Measurements from ENCODE around the gene ELAPOR1. TPM values are rescaled to one million over a fixed set of nuclear protein-coding genes. Genes with fewer than 3 reads are reported as not detected.
A peak's percentile ranks its signal among the peaks of the same experiment; 100 is the strongest.

Gene ELAPOR1
- total RNA-seq, 1 experiment from 2014 or later, result 0.75 TPM

GRCh38 chr1:109133002-109133706, 19.2 kb downstream of the ELAPOR1 start:
- DNase-seq, result no peak
- CTCF ChIA-PET, result no interaction called here
- BruUV-seq (replicated peaks), result no TSS peak
- Mint-ChIP-seq H3K4me1 (ENCODE audit: low read depth, unreplicated experiment) (peaks cover 18% of the 10 kb centered on the region), H3K27ac (ENCODE audit: unreplicated experiment) (no peak overlapping the region), H3K36me3 (ENCODE audit: insufficient read depth, unreplicated experiment) (no peaks in the 10 kb centered on the region), H3K4me3 (ENCODE audit: unreplicated experiment) (no peak overlapping the region), H3K27me3 (ENCODE audit: insufficient read depth, unreplicated experiment) (no peaks in the 10 kb centered on the region), H3K9me3 (ENCODE audit: unreplicated experiment) (no peaks in the 10 kb centered on the region)
- POLR2A ChIA-PET, result no interaction called here
- Histone ChIP-seq H3K4me1 (peaks cover 35% of the 10 kb centered on the region), H3K4me3 (ENCODE audit: low read depth, low read length) (no peak overlapping the region), H3K9me3 (no peaks in the 10 kb centered on the region), H3K27me3 (replicated peaks; ENCODE audit: control insufficient read depth, insufficient read depth, low read length) (no peaks in the 10 kb centered on the region), H3K36me3 (ENCODE audit: control insufficient read depth, insufficient read depth, low read length) (no peaks in the 10 kb centered on the region)
- no peak for TF ChIP-seq CTCF (IDR thresholded peaks at IDR 0.05; ENCODE audit: insufficient read depth in 1 of 2, low read depth in 1 of 2, low read length in 1 of 2, severe bottlenecking in 1 of 2, unreplicated experiment in 1 of 2)
- intact Hi-C loops (cut with micrococcal nuclease; ENCODE audit: unreplicated experiment), result no loop called here

- Histone ChIP-seq H3K36me3 (ENCODE audit: control insufficient read depth, insufficient read depth, low read length) (no peaks in the 10 kb centered on the region), H3K4me1 (peaks cover 39% of the 10 kb centered on the region), H3K9me3 (no peaks in the 10 kb centered on the region), H3K27me3 (replicated peaks; ENCODE audit: control insufficient read depth, insufficient read depth, low read length) (no peaks in the 10 kb centered on the region), H3K4me3 (ENCODE audit: low read depth, low read length) (no peak overlapping the region)
- DNase-seq, result no peak
- intact Hi-C loops (cut with micrococcal nuclease; ENCODE audit: unreplicated experiment), result loop anchor here (2.0 kb wide), 1 partner anchor 59 kb away; no protein-coding TSS in a partner anchor
- H3K27me3 Mint-ChIP-seq (ENCODE audit: insufficient read depth, unreplicated experiment), result no peaks in the 10 kb centered on the region
- no peaks in the 10 kb centered on the region for H3K36me3 Mint-ChIP-seq (ENCODE audit: insufficient read depth, unreplicated experiment)
- POLR2A ChIA-PET, result no interaction called here
- H3K9me3 Mint-ChIP-seq (ENCODE audit: unreplicated experiment), result no peaks in the 10 kb centered on the region
- BruUV-seq (replicated peaks), result no TSS peak
- H3K4me1 Mint-ChIP-seq (ENCODE audit: low read depth, unreplicated experiment), result peaks cover 18% of the 10 kb centered on the region
- CTCF ChIA-PET, result interaction anchor here (1.0 to 1.6 kb wide), 3 partner anchors 21 to 120 kb away, joined by 3 to 6 read pairs (median 3); a partner anchor contains a TSS
- no peak for TF ChIP-seq CTCF (IDR thresholded peaks at IDR 0.05; ENCODE audit: insufficient read depth in 1 of 2, low read depth in 1 of 2, low read length in 1 of 2, severe bottlenecking in 1 of 2, unreplicated experiment in 1 of 2)
- H3K4me3 Mint-ChIP-seq (ENCODE audit: unreplicated experiment), result no peak overlapping the region
- no peak overlapping the region for H3K27ac Mint-ChIP-seq (ENCODE audit: unreplicated experiment)
Observed at GRCh38 chr1:109133815-109134214, 19.9 kb downstream of the ELAPOR1 start.

- ChIA-PET CTCF (interaction anchor here (0.6 to 1.6 kb wide), 5 partner anchors 22 to 119 kb away, joined by 3 to 6 read pairs (median 3); a partner anchor contains a TSS), POLR2A (interaction anchor here (1.1 kb wide), 1 partner anchor 58 kb away, joined by 11 read pairs; the partner anchor contains the start of gene TAF13)
- H3K4me3 ChIP-seq (ENCODE audit: low read depth, low read length), result no peak overlapping the region
- no TSS peak for BruUV-seq (replicated peaks)
- H3K27me3 ChIP-seq (replicated peaks; ENCODE audit: control insufficient read depth, insufficient read depth, low read length), result no peaks in the 10 kb centered on the region
- intact Hi-C loops (cut with micrococcal nuclease; ENCODE audit: unreplicated experiment), result loop anchor here (2.0 kb wide), 1 partner anchor 58 kb away; no protein-coding TSS in a partner anchor
- Mint-ChIP-seq H3K36me3 (ENCODE audit: insufficient read depth, unreplicated experiment) (no peaks in the 10 kb centered on the region), H3K4me1 (ENCODE audit: low read depth, unreplicated experiment) (peaks cover 18% of the 10 kb centered on the region), H3K27ac (ENCODE audit: unreplicated experiment) (no peak overlapping the region), H3K4me3 (ENCODE audit: unreplicated experiment) (peak overlapping the region; percentile 37), H3K9me3 (ENCODE audit: unreplicated experiment) (no peaks in the 10 kb centered on the region), H3K27me3 (ENCODE audit: insufficient read depth, unreplicated experiment) (no peaks in the 10 kb centered on the region)
- H3K36me3 ChIP-seq (ENCODE audit: control insufficient read depth, insufficient read depth, low read length), result no peaks in the 10 kb centered on the region
- H3K9me3 ChIP-seq, result no peaks in the 10 kb centered on the region
- DNase-seq, result peak; percentile 42 to 56
- no peak for TF ChIP-seq CTCF (IDR thresholded peaks at IDR 0.05; ENCODE audit: insufficient read depth in 1 of 2, low read depth in 1 of 2, low read length in 1 of 2, severe bottlenecking in 1 of 2, unreplicated experiment in 1 of 2)
- peaks cover 39% of the 10 kb centered on the region for H3K4me1 ChIP-seq
Observed at GRCh38 chr1:109134423-109134822, 20.5 kb downstream of the ELAPOR1 start.
